ENCODE data around the gene UNC119B.

The UNC119B gene

GRCh38 chr12:120738252-120739030 is 28.2 kb downstream of the UNC119B start:
- H4K91ac ChIP-seq (ENCODE audit: low read depth, low read length) = no peak overlapping the region
- H3K9me3 ChIP-seq (ENCODE audit: insufficient read depth, low read depth, low read length) = no peaks in the 10 kb centered on the region
- H2BK120ac ChIP-seq (ENCODE audit: insufficient read depth, low read length, poor library complexity) = no peak overlapping the region
- no peak overlapping the region for H3K4me2 ChIP-seq (ENCODE audit: low read length)
- no peaks in the 10 kb centered on the region for H3K79me2 ChIP-seq (ENCODE audit: control insufficient read depth, insufficient read depth, low read length, poor library complexity)
- H4K8ac ChIP-seq (ENCODE audit: low read depth, low read length) = no peak overlapping the region
- H3K4me3 ChIP-seq (ENCODE audit: low read depth, low read length) = no peak overlapping the region
- no peak overlapping the region for H2BK12ac ChIP-seq (ENCODE audit: low read length)
- no peak overlapping the region for H3K18ac ChIP-seq (ENCODE audit: low read length)
- no peak overlapping the region for H3K9ac ChIP-seq (ENCODE audit: low read length)
- H3K4ac ChIP-seq (ENCODE audit: low read depth, low read length) = no peak overlapping the region
- no peaks in the 10 kb centered on the region for H3K4me1 ChIP-seq (ENCODE audit: control insufficient read depth in 1 of 2, insufficient read depth in 2 of 2, low read length in 2 of 2)
- H3K27ac ChIP-seq (ENCODE audit: low read depth, low read length) = no peak overlapping the region
- no CpG with 5 or more reads among the region's 31 CpGs for WGBS (ENCODE audit: extremely low coverage, insufficient coverage, insufficient read length)
- H2AK5ac ChIP-seq (ENCODE audit: low read length) = no peak overlapping the region
- H4K12ac ChIP-seq (ENCODE audit: low read depth, low read length) = no peak overlapping the region
- H3K79me1 ChIP-seq (ENCODE audit: low read length) = no peaks in the 10 kb centered on the region
- no peaks in the 10 kb centered on the region for H3K27me3 ChIP-seq (ENCODE audit: insufficient read depth, low read length)
- no peak overlapping the region for H3K14ac ChIP-seq (ENCODE audit: low read length)
- no peak overlapping the region for H2BK5ac ChIP-seq (ENCODE audit: low read depth, low read length, poor library complexity)
- no peak for DNase-seq
- peaks cover 4 to 6% of the 10 kb centered on the region in 2 experiments for H3K36me3 ChIP-seq (ENCODE audit: control insufficient read depth in 1 of 2, insufficient read depth in 2 of 2, low read length in 2 of 2)
- no peak overlapping the region for H2AFZ ChIP-seq (ENCODE audit: insufficient read depth, low read length, poor library complexity)
- no peak overlapping the region for H3K23ac ChIP-seq (ENCODE audit: low read length)

GRCh38 chr12:120739031-120739762 is 28.9 kb downstream of the UNC119B start:
- Histone ChIP-seq H3K79me1 (ENCODE audit: low read length) (no peaks in the 10 kb centered on the region), H3K4ac (ENCODE audit: low read depth, low read length) (no peak overlapping the region), H4K91ac (ENCODE audit: low read depth, low read length) (no peak overlapping the region), H2BK120ac (ENCODE audit: insufficient read depth, low read length, poor library complexity) (no peak overlapping the region), H2AK5ac (ENCODE audit: low read length) (no peak overlapping the region), H2AFZ (ENCODE audit: insufficient read depth, low read length, poor library complexity) (no peak overlapping the region), H3K9ac (ENCODE audit: low read length) (no peak overlapping the region), H4K12ac (ENCODE audit: low read depth, low read length) (no peak overlapping the region), H3K79me2 (ENCODE audit: control insufficient read depth, insufficient read depth, low read length, poor library complexity) (no peaks in the 10 kb centered on the region), H3K27me3 (ENCODE audit: insufficient read depth, low read length) (no peaks in the 10 kb centered on the region), H3K4me3 (ENCODE audit: low read depth, low read length) (no peak overlapping the region), H3K14ac (ENCODE audit: low read length) (no peak overlapping the region), H3K27ac (ENCODE audit: low read depth, low read length) (no peak overlapping the region), H3K18ac (ENCODE audit: low read length) (no peak overlapping the region), H3K36me3 (ENCODE audit: control insufficient read depth in 1 of 2, insufficient read depth in 2 of 2, low read length in 2 of 2) (peaks cover 4 to 6% of the 10 kb centered on the region in 2 experiments), H4K8ac (ENCODE audit: low read depth, low read length) (no peak overlapping the region), H3K23ac (ENCODE audit: low read length) (no peak overlapping the region), H2BK5ac (ENCODE audit: low read depth, low read length, poor library complexity) (no peak overlapping the region), H3K9me3 (ENCODE audit: insufficient read depth, low read depth, low read length) (no peaks in the 10 kb centered on the region), H3K4me1 (ENCODE audit: control insufficient read depth in 1 of 2, insufficient read depth in 2 of 2, low read length in 2 of 2) (no peaks in the 10 kb centered on the region), H2BK12ac (ENCODE audit: low read length) (no peak overlapping the region), H3K4me2 (ENCODE audit: low read length) (no peak overlapping the region)
- WGBS (ENCODE audit: extremely low coverage, insufficient coverage, insufficient read length) = no CpG with 5 or more reads among the region's 38 CpGs
- no peak for DNase-seq

GRCh38 chr12:120739821-120740613 is 29.8 kb downstream of the UNC119B start:
- Histone ChIP-seq H3K23ac (ENCODE audit: low read length) (no peak overlapping the region), H3K4me2 (ENCODE audit: low read length) (no peak overlapping the region)
- no peak for DNase-seq

GRCh38 chr12:120740871-120741270 is 30.6 kb downstream of the UNC119B start:
- no peak overlapping the region for H3K4ac ChIP-seq (ENCODE audit: low read depth, low read length)
- H2AFZ ChIP-seq (ENCODE audit: insufficient read depth, low read length, poor library complexity) = no peak overlapping the region
- DNase-seq = no peak
- H2BK5ac ChIP-seq (ENCODE audit: low read depth, low read length, poor library complexity) = no peak overlapping the region
- H3K18ac ChIP-seq (ENCODE audit: low read length) = no peak overlapping the region
- no peaks in the 10 kb centered on the region for H3K4me1 ChIP-seq (ENCODE audit: control insufficient read depth in 1 of 2, insufficient read depth in 2 of 2, low read length in 2 of 2)
- no peaks in the 10 kb centered on the region for H3K27me3 ChIP-seq (ENCODE audit: insufficient read depth, low read length)
- H3K4me3 ChIP-seq (ENCODE audit: low read depth, low read length) = no peak overlapping the region
- H4K8ac ChIP-seq (ENCODE audit: low read depth, low read length) = no peak overlapping the region
- H3K79me1 ChIP-seq (ENCODE audit: low read length) = no peaks in the 10 kb centered on the region
- H4K91ac ChIP-seq (ENCODE audit: low read depth, low read length) = no peak overlapping the region
- no peak overlapping the region for H3K14ac ChIP-seq (ENCODE audit: low read length)
- no peak overlapping the region for H2BK12ac ChIP-seq (ENCODE audit: low read length)
- H3K27ac ChIP-seq (ENCODE audit: low read depth, low read length) = no peak overlapping the region
- H2AK5ac ChIP-seq (ENCODE audit: low read length) = no peak overlapping the region
- WGBS (ENCODE audit: extremely low coverage, insufficient coverage, insufficient read length) = no CpG with 5 or more reads among the region's 15 CpGs
- no peaks in the 10 kb centered on the region for H3K79me2 ChIP-seq (ENCODE audit: control insufficient read depth, insufficient read depth, low read length, poor library complexity)
- no peak overlapping the region for H3K4me2 ChIP-seq (ENCODE audit: low read length)
- no peak overlapping the region for H2BK120ac ChIP-seq (ENCODE audit: insufficient read depth, low read length, poor library complexity)
- H4K12ac ChIP-seq (ENCODE audit: low read depth, low read length) = no peak overlapping the region
- no peaks in the 10 kb centered on the region for H3K9me3 ChIP-seq (ENCODE audit: insufficient read depth, low read depth, low read length)
- no peak overlapping the region for H3K9ac ChIP-seq (ENCODE audit: low read length)
- H3K23ac ChIP-seq (ENCODE audit: low read length) = no peak overlapping the region
- peaks cover 4 to 6% of the 10 kb centered on the region in 2 experiments for H3K36me3 ChIP-seq (ENCODE audit: control insufficient read depth in 1 of 2, insufficient read depth in 2 of 2, low read length in 2 of 2)

More at GRCh38 chr12:120739821-120740613, 29.8 kb downstream of the UNC119B start:
- Histone ChIP-seq H2BK12ac (ENCODE audit: low read length) (no peak overlapping the region), H3K9ac (ENCODE audit: low read length) (no peak overlapping the region), H3K14ac (ENCODE audit: low read length) (no peak overlapping the region), H3K79me1 (ENCODE audit: low read length) (no peaks in the 10 kb centered on the region), H3K27ac (ENCODE audit: low read depth, low read length) (no peak overlapping the region), H3K36me3 (ENCODE audit: control insufficient read depth in 1 of 2, insufficient read depth in 2 of 2, low read length in 2 of 2) (peaks cover 4 to 6% of the 10 kb centered on the region in 2 experiments), H4K12ac (ENCODE audit: low read depth, low read length) (no peak overlapping the region), H3K9me3 (ENCODE audit: insufficient read depth, low read depth, low read length) (no peaks in the 10 kb centered on the region), H3K4me1 (ENCODE audit: control insufficient read depth in 1 of 2, insufficient read depth in 2 of 2, low read length in 2 of 2) (no peaks in the 10 kb centered on the region), H3K18ac (ENCODE audit: low read length) (no peak overlapping the region), H2AK5ac (ENCODE audit: low read length) (no peak overlapping the region), H3K27me3 (ENCODE audit: insufficient read depth, low read length) (no peaks in the 10 kb centered on the region), H4K8ac (ENCODE audit: low read depth, low read length) (no peak overlapping the region), H3K4ac (ENCODE audit: low read depth, low read length) (no peak overlapping the region), H3K4me3 (ENCODE audit: low read depth, low read length) (no peak overlapping the region), H2AFZ (ENCODE audit: insufficient read depth, low read length, poor library complexity) (no peak overlapping the region), H4K91ac (ENCODE audit: low read depth, low read length) (no peak overlapping the region), H2BK120ac (ENCODE audit: insufficient read depth, low read length, poor library complexity) (no peak overlapping the region), H3K79me2 (ENCODE audit: control insufficient read depth, insufficient read depth, low read length, poor library complexity) (no peaks in the 10 kb centered on the region), H2BK5ac (ENCODE audit: low read depth, low read length, poor library complexity) (no peak overlapping the region)
- no CpG with 5 or more reads among the region's 16 CpGs for WGBS (ENCODE audit: extremely low coverage, insufficient coverage, insufficient read length)
